Lung (tissue), 5 donors: ENCODE data around the gene PRAMEF5. TPM values are rescaled to one million over a fixed set of nuclear protein-coding genes. Genes with fewer than 3 reads are reported as not detected.

Experiments
- polyA plus RNA-seq, 2 donors: library from polyadenylated mRNA; stranded (reverse); fragments of 200-250 nt; gene quantifications; one replicate each; pipeline ENCODE4 v1.2.1, GENCODE V29; 2013
- small RNA-seq: library from RNA; depleted of rRNA; stranded (forward); fragments of <200 nt; gene quantifications from one replicate; pipeline ENCODE3, GENCODE V24; 2014; ENCODE audit warnings: low replicate concordance
- total RNA-seq, 2 donors: library from RNA; depleted of rRNA in 1 of 2; stranded (reverse); fragments of >200 nt in 1 of 2; gene quantifications; one replicate each; pipeline ENCODE4 v1.2.1, GENCODE V29; 2014 to 2021
- donor health status: Bipolar disorder and iron deficiency.
- donor health status: healthy.
- donor health status: DM: yes; HTN: yes; CAD: no.

PRAMEF5 gene
- total and polyA plus RNA-seq, 4 donors, result not detected

Small RNA genes lying within 50 kb of the gene (small RNA-seq; reads per million reads assigned to genes)
- not detected for gene RNU6-771P

Other genes with a start within 250 kb of the PRAMEF5 start
- gene PRAMEF27, start 197.6 kb upstream of the PRAMEF5 start, total RNA-seq, result not detected
- gene PRAMEF27, start 197.6 kb upstream of the PRAMEF5 start, polyA plus RNA-seq, result not detected
- gene HNRNPCL3, start 193.4 kb upstream of the PRAMEF5 start, total RNA-seq, result not detected
- not detected for gene HNRNPCL3, start 193.4 kb upstream of the PRAMEF5 start, polyA plus RNA-seq
- not detected for gene PRAMEF25, start 183.4 kb upstream of the PRAMEF5 start, total RNA-seq
- not detected for gene PRAMEF25, start 183.4 kb upstream of the PRAMEF5 start, polyA plus RNA-seq
- not detected for gene HNRNPCL2, start 137.3 kb upstream of the PRAMEF5 start, total RNA-seq
- gene HNRNPCL2, start 137.3 kb upstream of the PRAMEF5 start, polyA plus RNA-seq, result not detected
- not detected for gene PRAMEF26, start 98.2 kb upstream of the PRAMEF5 start, total RNA-seq
- not detected for gene PRAMEF26, start 98.2 kb upstream of the PRAMEF5 start, polyA plus RNA-seq
- not detected for gene HNRNPCL4, start 88.6 kb upstream of the PRAMEF5 start, total RNA-seq
- not detected for gene HNRNPCL4, start 88.6 kb upstream of the PRAMEF5 start, polyA plus RNA-seq
- not detected for gene PRAMEF9, start 82.3 kb upstream of the PRAMEF5 start, total RNA-seq
- gene PRAMEF9, start 82.3 kb upstream of the PRAMEF5 start, polyA plus RNA-seq, result not detected
- gene PRAMEF13, start 52.8 kb upstream of the PRAMEF5 start, total RNA-seq, result not detected
- not detected for gene PRAMEF13, start 52.8 kb upstream of the PRAMEF5 start, polyA plus RNA-seq
- not detected for gene PRAMEF18, start 28.0 kb upstream of the PRAMEF5 start, total RNA-seq
- not detected for gene PRAMEF18, start 28.0 kb upstream of the PRAMEF5 start, polyA plus RNA-seq
- gene PRAMEF8, start 30.9 kb downstream of the PRAMEF5 start, total RNA-seq, result not detected
- not detected for gene PRAMEF8, start 30.9 kb downstream of the PRAMEF5 start, polyA plus RNA-seq
- gene PRAMEF33, start 49.3 kb downstream of the PRAMEF5 start, total RNA-seq, result not detected
- not detected for gene PRAMEF33, start 49.3 kb downstream of the PRAMEF5 start, polyA plus RNA-seq
- not detected for gene PRAMEF15, start 61.4 kb downstream of the PRAMEF5 start, total RNA-seq
- gene PRAMEF15, start 61.4 kb downstream of the PRAMEF5 start, polyA plus RNA-seq, result not detected
- not detected for gene PRAMEF14, start 92.9 kb downstream of the PRAMEF5 start, total RNA-seq
- not detected for gene PRAMEF14, start 92.9 kb downstream of the PRAMEF5 start, polyA plus RNA-seq
- not detected for gene PRAMEF19, start 117.7 kb downstream of the PRAMEF5 start, total RNA-seq
- not detected for gene PRAMEF19, start 117.7 kb downstream of the PRAMEF5 start, polyA plus RNA-seq
- gene PRAMEF17, start 135.4 kb downstream of the PRAMEF5 start, total RNA-seq, result not detected
- not detected for gene PRAMEF17, start 135.4 kb downstream of the PRAMEF5 start, polyA plus RNA-seq
- gene PRAMEF20, start 156.3 kb downstream of the PRAMEF5 start, total RNA-seq, result not detected
- not detected for gene PRAMEF20, start 156.3 kb downstream of the PRAMEF5 start, polyA plus RNA-seq